Neuronal stem cell (in vitro differentiated cells): Measurements from ENCODE around the gene PAQR5.

Source experiments
- DNase-seq: peaks from one replicate; pipeline ENCODE4 v3.0.0-alpha.2; 2013; ENCODE audit warnings: low spot score
- H2AFZ ChIP-seq: one replicate; pipeline ENCODE4 v1.6.1; 2013; ENCODE audit warnings: mild to moderate bottlenecking, low read length, inconsistent platforms
- H2AK5ac ChIP-seq: 2 replicates; pipeline ENCODE4 v1.6.1; 2013; ENCODE audit warnings: low read depth, mild to moderate bottlenecking, inconsistent platforms, low read length, moderate library complexity, mixed read lengths
- H2BK120ac ChIP-seq: 2 replicates; pipeline ENCODE4 v1.6.1; 2013; ENCODE audit warnings: low read depth, mild to moderate bottlenecking, inconsistent platforms, low read length, moderate library complexity, mixed read lengths
- H2BK12ac ChIP-seq: one replicate; pipeline ENCODE4 v1.6.1; 2013; ENCODE audit warnings: low read length, inconsistent platforms
- H2BK15ac ChIP-seq: 2 replicates; pipeline ENCODE4 v1.6.1; 2013; ENCODE audit warnings: mild to moderate bottlenecking, low read length, inconsistent platforms, mixed read lengths
- H2BK5ac ChIP-seq: one replicate; pipeline ENCODE4 v1.6.1; 2013; ENCODE audit warnings: inconsistent platforms, mild to moderate bottlenecking, low read length, moderate library complexity
- H3K14ac ChIP-seq: one replicate; pipeline ENCODE4 v1.6.1; 2013; ENCODE audit warnings: low read length, inconsistent platforms
- H3K18ac ChIP-seq: 2 replicates; pipeline ENCODE4 v1.6.1; 2013; ENCODE audit warnings: low read length, inconsistent platforms
- H3K23ac ChIP-seq: 2 replicates; pipeline ENCODE4 v1.6.1; 2013; ENCODE audit warnings: low read depth, mild to moderate bottlenecking, mixed read lengths, low read length, inconsistent platforms; ENCODE audit not compliant: poor library complexity
- H3K27ac ChIP-seq: replicated peaks from 3 replicates; pipeline ENCODE4 v1.5.1; 2013; ENCODE audit warnings: low read length, inconsistent platforms
- H3K27me3 ChIP-seq, 3 experiments: 2 replicates each; pipeline ENCODE4 v1.6.1; 2013; ENCODE audit warnings: low read length in 3 of 3, mild to moderate bottlenecking in 2 of 3, inconsistent platforms in 1 of 3, low read depth in 1 of 3, mixed read lengths in 1 of 3, moderate library complexity in 1 of 3; ENCODE audit not compliant: control insufficient read depth in 3 of 3, insufficient read depth in 3 of 3
- H3K36me3 ChIP-seq, 2 donors: replicated peaks in 1 of 2; 2 replicates each; pipeline ENCODE4 v1.6.1; 2013; ENCODE audit warnings: low read length in 2 of 2; ENCODE audit not compliant: control insufficient read depth in 2 of 2, insufficient read depth in 2 of 2
- H3K4ac ChIP-seq: 2 replicates; pipeline ENCODE4 v1.6.1; 2013; ENCODE audit warnings: inconsistent platforms, mild to moderate bottlenecking, low read length, moderate library complexity
- H3K4me1 ChIP-seq, 2 donors: 1 replicate in 1 of 2; 2 replicates in 1 of 2; pipeline ENCODE4 v1.6.1; 2013; ENCODE audit warnings: low read length in 2 of 2, low read depth in 1 of 2; ENCODE audit not compliant: control insufficient read depth in 2 of 2, insufficient read depth in 1 of 2
- H3K4me2 ChIP-seq: one replicate; pipeline ENCODE4 v1.6.1; 2013; ENCODE audit warnings: mild to moderate bottlenecking, low read length, inconsistent platforms; ENCODE audit not compliant: insufficient read depth, poor library complexity, severe bottlenecking
- H3K4me3 ChIP-seq, 2 donors: 2 replicates each; pipeline ENCODE4 v1.5.1; 2013; ENCODE audit warnings: low read length in 2 of 2, mild to moderate bottlenecking in 2 of 2, inconsistent platforms in 1 of 2, moderate library complexity in 1 of 2
- H3K79me1 ChIP-seq: one replicate; pipeline ENCODE4 v1.6.1; 2013; ENCODE audit warnings: low read depth, mild to moderate bottlenecking, inconsistent platforms, low read length, moderate library complexity
- H3K9ac ChIP-seq: one replicate; pipeline ENCODE4 v1.6.1; 2013; ENCODE audit warnings: mild to moderate bottlenecking, low read depth, low read length, inconsistent platforms; ENCODE audit not compliant: poor library complexity
- H3K9me3 ChIP-seq, 2 donors: replicated peaks in 1 of 2; 2 replicates each; pipeline versions ENCODE3 to v1.6.1; 2013; ENCODE audit warnings: low read length in 2 of 2, mild to moderate bottlenecking in 2 of 2, inconsistent platforms in 1 of 2, low read depth in 1 of 2, mixed read lengths in 1 of 2, moderate library complexity in 1 of 2; ENCODE audit not compliant: control insufficient read depth in 2 of 2, insufficient read depth in 1 of 2
- H4K8ac ChIP-seq: one replicate; pipeline ENCODE4 v1.6.1; 2013; ENCODE audit warnings: low read depth, mild to moderate bottlenecking, inconsistent platforms, low read length, moderate library complexity
- H4K91ac ChIP-seq: one replicate; pipeline ENCODE4 v1.6.1; 2013; ENCODE audit warnings: low read length, low read depth, mild to moderate bottlenecking, inconsistent platforms; ENCODE audit not compliant: poor library complexity
- WGBS, 2 donors: extraction: QIAGEN DNeasy Blood & Tissue Kit; methylation state at CpG; one replicate each; pipeline ENCODE4 v1.1.7; 2013; ENCODE audit warnings: missing lambda C conversion rate in 2 of 2, mixed read lengths in 1 of 2; ENCODE audit not compliant: insufficient read length in 2 of 2, insufficient replicate concordance in 1 of 2; ENCODE audit errors: extremely low coverage in 2 of 2; 5-methylcytosine and 5-hydroxymethylcytosine counted together

The PAQR5 gene

DNA sequence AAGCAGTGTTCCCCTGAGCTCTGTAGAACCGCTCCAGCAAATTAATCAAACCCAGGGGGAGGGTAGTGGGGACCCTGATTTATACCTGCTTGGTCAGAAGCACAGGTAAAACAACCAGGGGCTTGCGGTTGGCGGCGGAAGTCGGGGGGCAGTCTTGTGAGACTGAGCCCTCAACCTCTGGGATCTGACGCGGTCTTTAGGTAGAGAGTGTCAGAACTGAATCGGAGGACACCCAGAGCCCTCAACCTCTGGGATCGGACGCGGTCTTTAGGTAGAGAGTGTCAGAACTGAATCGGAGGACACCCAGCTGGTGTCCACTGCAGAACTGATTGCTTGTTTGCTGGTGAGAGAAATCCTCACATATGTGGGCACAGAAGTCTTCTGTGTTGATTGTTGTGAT, 12.9 kb upstream of the PAQR5 start:
- no CpG with 5 or more reads among the region's 12 CpGs for WGBS, 2 donors
- Histone ChIP-seq H3K4me1 (peaks cover 0 to 3% of the 10 kb centered on the region in 2 donors), H3K18ac (peak overlapping the region; percentile 46), H2BK120ac (no peak overlapping the region), H2BK15ac (no peak overlapping the region), H3K36me3 (no peaks in the 10 kb centered on the region), H3K27ac (no peak overlapping the region), H3K4me3 (no peak overlapping the region), H4K91ac (no peak overlapping the region), H3K9ac (no peak overlapping the region), H3K79me1 (no peaks in the 10 kb centered on the region), H3K4me2 (no peak overlapping the region), H3K9me3 (no peaks in the 10 kb centered on the region), H2AFZ (no peak overlapping the region), H2BK5ac (no peak overlapping the region), H2BK12ac (no peak overlapping the region), H3K14ac (no peak overlapping the region), H2AK5ac (no peak overlapping the region), H3K4ac (no peak overlapping the region), H3K23ac (no peak overlapping the region), H4K8ac (no peak overlapping the region), H3K27me3 (peaks cover 0 to 22% (median 0%) of the 10 kb centered on the region in 3 experiments)
- DNase-seq = no peak

DNA sequence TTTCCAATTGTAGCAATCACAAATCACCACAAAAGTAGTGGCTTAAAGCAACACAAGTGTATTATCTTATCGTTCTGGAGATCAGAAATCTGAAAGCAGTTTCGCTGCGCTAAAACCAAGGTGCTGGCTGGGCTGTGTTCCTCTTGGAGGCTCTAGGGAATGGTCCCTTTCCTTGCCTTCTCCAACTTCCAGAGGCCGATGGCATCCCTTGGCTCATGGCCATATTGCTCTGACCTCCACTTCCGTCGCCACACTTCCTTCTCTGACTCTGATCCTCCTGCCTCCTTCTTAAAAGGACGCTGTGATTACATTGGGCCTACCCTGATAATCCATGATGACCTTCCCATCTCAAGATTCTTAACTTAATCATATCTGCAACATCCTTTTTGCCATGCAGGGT, 10.7 kb upstream of the PAQR5 start:
- H3K36me3 ChIP-seq = no peaks in the 10 kb centered on the region
- no peak overlapping the region for H2BK12ac ChIP-seq
- DNase-seq = no peak
- peaks cover 0 to 3% of the 10 kb centered on the region in 2 donors for H3K4me1 ChIP-seq
- no peak overlapping the region for H3K4me3 ChIP-seq
- H4K8ac ChIP-seq = no peak overlapping the region
- no peak overlapping the region for H3K4ac ChIP-seq
- no peak overlapping the region for H2BK120ac ChIP-seq
- no peak overlapping the region for H4K91ac ChIP-seq
- no peak overlapping the region for H3K23ac ChIP-seq
- no peak overlapping the region for H3K4me2 ChIP-seq
- H3K27me3 ChIP-seq = peaks cover 0 to 31% (median 0%) of the 10 kb centered on the region in 3 experiments
- no peaks in the 10 kb centered on the region for H3K79me1 ChIP-seq
- WGBS, 2 donors = no CpG with 5 or more reads among the region's 7 CpGs
- H3K9me3 ChIP-seq = no peaks in the 10 kb centered on the region
- no peak overlapping the region for H2AFZ ChIP-seq
- H2BK5ac ChIP-seq = no peak overlapping the region
- H3K9ac ChIP-seq = no peak overlapping the region
- H3K27ac ChIP-seq = no peak overlapping the region
- no peak overlapping the region for H2BK15ac ChIP-seq
- H3K18ac ChIP-seq = no peak overlapping the region
- no peak overlapping the region for H2AK5ac ChIP-seq
- H3K14ac ChIP-seq = no peak overlapping the region

DNA sequence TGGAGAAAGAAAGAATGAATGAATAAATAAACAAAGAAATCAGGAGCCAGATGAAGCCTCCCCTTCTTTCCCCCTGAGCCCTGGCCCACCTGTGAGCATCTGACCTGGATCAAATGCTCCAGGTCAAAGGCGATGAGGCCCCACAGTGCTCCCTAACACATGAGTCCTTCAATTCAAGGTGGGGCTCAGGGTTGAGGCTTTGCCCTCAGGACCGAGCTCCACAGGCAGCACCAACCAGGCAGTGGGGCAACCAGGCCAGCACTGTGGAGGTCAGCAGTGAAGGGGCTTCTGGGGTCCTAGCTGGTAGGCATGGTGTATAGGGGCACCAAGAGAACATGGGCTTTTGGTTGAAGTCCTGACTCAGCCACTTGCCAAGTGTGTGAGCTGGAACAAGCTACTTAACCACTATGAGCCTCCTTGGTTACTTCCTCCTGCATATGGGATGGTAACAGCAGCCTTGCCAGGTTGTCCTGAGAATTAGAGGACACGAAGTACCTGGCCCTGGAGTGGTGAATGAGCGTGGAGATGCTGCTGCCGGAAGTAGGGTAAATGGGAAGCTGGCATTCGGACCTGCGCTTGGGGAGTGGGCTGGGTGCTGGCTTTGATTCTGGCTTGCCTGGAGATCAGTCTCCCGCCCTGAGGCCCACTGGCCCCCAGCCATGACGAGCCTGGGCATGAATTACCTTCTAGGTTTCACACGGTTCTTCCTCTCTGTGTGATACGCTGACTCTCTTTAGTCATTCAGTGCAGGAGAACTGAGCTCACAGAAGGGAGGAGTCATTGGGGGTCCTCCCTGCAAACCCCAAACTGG, 10.0 kb upstream of the PAQR5 start:
- H3K27ac ChIP-seq = no peak overlapping the region

DNA sequence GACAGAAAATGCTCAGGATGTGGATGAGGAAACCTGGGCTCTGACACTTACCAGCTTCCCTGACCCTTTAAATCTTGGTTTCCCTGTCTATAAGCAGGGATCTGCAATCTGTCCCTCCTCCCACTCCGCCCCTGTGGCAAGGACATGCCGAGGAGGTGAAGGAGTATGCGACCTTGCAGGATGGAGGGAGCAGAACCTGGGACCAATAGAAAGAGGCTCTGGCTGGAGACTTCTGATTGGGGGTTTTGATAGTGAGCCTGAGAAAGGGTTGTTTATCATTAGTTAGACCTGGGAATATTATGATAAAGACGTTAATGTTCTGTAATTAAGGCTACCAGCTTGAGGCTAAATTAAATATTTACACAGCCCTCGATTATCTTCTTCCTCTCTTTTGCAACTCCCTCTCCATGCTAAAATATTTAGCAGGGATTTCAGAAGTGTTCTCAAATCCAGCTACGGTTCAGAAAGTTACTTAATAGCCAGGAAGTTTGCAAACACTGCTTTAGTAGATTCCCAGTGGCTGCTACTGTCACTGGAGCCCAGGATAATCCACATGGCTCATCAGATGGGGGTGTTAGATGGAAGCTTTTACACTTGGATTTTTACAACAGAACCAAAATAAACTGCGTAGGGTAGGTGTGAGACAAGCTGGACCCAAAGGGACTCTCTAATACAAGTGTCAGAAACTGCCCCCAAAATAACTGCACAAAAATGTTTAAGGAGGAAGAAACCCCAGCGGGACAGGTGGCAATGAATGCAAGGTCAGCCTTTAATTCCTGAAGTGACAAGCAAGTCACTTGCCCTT, 9.2 kb upstream of the PAQR5 start:
- H3K4ac ChIP-seq = no peak overlapping the region
- no peak overlapping the region for H3K18ac ChIP-seq
- H2BK15ac ChIP-seq = no peak overlapping the region
- H3K79me1 ChIP-seq = no peaks in the 10 kb centered on the region
- peaks cover 0 to 3% of the 10 kb centered on the region in 2 donors for H3K4me1 ChIP-seq
- H3K4me2 ChIP-seq = no peak overlapping the region
- no peak for DNase-seq
- no peak overlapping the region for H2BK5ac ChIP-seq
- H3K23ac ChIP-seq = no peak overlapping the region
- no peak overlapping the region for H2AK5ac ChIP-seq
- H3K14ac ChIP-seq = no peak overlapping the region
- no peak overlapping the region for H3K9ac ChIP-seq
- no peak overlapping the region for H2AFZ ChIP-seq
- no peak overlapping the region for H4K8ac ChIP-seq
- H2BK12ac ChIP-seq = no peak overlapping the region
- H3K36me3 ChIP-seq = no peaks in the 10 kb centered on the region
- H3K27ac ChIP-seq = no peak overlapping the region
- no CpG with 5 or more reads among the region's 8 CpGs for WGBS, 2 donors
- H3K27me3 ChIP-seq = peaks cover 0 to 43% (median 0%) of the 10 kb centered on the region in 3 experiments
- H3K4me3 ChIP-seq = no peak overlapping the region
- H3K9me3 ChIP-seq = no peaks in the 10 kb centered on the region
- no peak overlapping the region for H2BK120ac ChIP-seq
- H4K91ac ChIP-seq = no peak overlapping the region

More for the DNA sequence above, 10.0 kb upstream of the PAQR5 start:
- Histone ChIP-seq H3K36me3 (no peaks in the 10 kb centered on the region), H2BK12ac (no peak overlapping the region), H3K18ac (peak overlapping the region; percentile 49), H3K79me1 (no peaks in the 10 kb centered on the region), H3K9me3 (no peaks in the 10 kb centered on the region), H2AFZ (no peak overlapping the region), H3K27me3 (peaks cover 0 to 38% (median 0%) of the 10 kb centered on the region in 3 experiments), H2BK120ac (no peak overlapping the region), H2BK5ac (no peak overlapping the region), H4K8ac (no peak overlapping the region), H3K4me2 (no peak overlapping the region), H3K4me1 (peaks cover 0 to 3% of the 10 kb centered on the region in 2 donors), H3K14ac (no peak overlapping the region), H3K4me3 (no peak overlapping the region), H4K91ac (no peak overlapping the region), H3K23ac (no peak overlapping the region), H3K4ac (no peak overlapping the region), H2AK5ac (no peak overlapping the region), H2BK15ac (no peak overlapping the region), H3K9ac (no peak overlapping the region)
- no peak for DNase-seq
- WGBS, 2 donors = no CpG with 5 or more reads among the region's 11 CpGs
